Panc1 (cell line): ENCODE results near the gene COL6A3. TPM values are rescaled to one million over a fixed set of nuclear protein-coding genes. Genes with fewer than 3 reads are reported as not detected.

ENCODE experiments used
- ATAC-seq: fragments of 200-7000 bp; cut with Tn5 transposase; 2 replicates; pipeline ENCODE4 v1.9.1; 2020; ENCODE audit warnings: mild to moderate bottlenecking, moderate library complexity
- BruUV-seq: library from RNA; stranded (reverse); fragments of 400-500 nt; replicated peaks from 2 replicates; lab custom pipeline; 2021; lab: Mats Ljungman, UMichigan
- CTCF ChIA-PET: fragments of 300-600 bp; sonication (Branson Sonifier 250); formaldehyde crosslinking; loops from one replicate; lab custom pipeline; 2022; ENCODE audit warnings: antibody characterized with exemption; lab: Charles Lee
- POLR2A ChIA-PET: fragments of 300-600 bp; sonication (Branson Sonifier 250); formaldehyde crosslinking; loops from one replicate; lab custom pipeline; 2022; ENCODE audit warnings: antibody characterized with exemption; lab: Charles Lee
- DNase-seq: peaks from one replicate; pipeline ENCODE4 v3.0.0-alpha.2; 2010; ENCODE audit warnings: low read depth, low spot score
- H3K27ac ChIP-seq: 2 replicates; pipeline ENCODE4 v1.5.1; 2011; ENCODE audit warnings: mild to moderate bottlenecking, low read length, inconsistent platforms
- H3K27me3 ChIP-seq: fragments of 200-500 bp; sonication (Bioruptor generic); 2 replicates; pipeline ENCODE4 v1.6.0; 2014; ENCODE audit warnings: low read length, inconsistent platforms; ENCODE audit not compliant: control insufficient read depth, insufficient read depth
- H3K36me3 ChIP-seq: fragments of 200-500 bp; sonication (Bioruptor generic); 2 replicates; pipeline ENCODE4 v1.5.1; 2014; ENCODE audit warnings: inconsistent platforms, mild to moderate bottlenecking, low read length, moderate library complexity; ENCODE audit not compliant: control insufficient read depth, insufficient read depth
- H3K4me1 ChIP-seq: 2 replicates; pipeline ENCODE4 v1.5.1; 2011; ENCODE audit warnings: inconsistent platforms, mild to moderate bottlenecking, low read length, moderate library complexity; ENCODE audit not compliant: control insufficient read depth, insufficient read depth
- H3K4me3 ChIP-seq, 2 experiments: 2 replicates each; pipeline ENCODE4 v1.5.1; 2011 to 2012; ENCODE audit warnings: low read depth in 2 of 2, low read length in 2 of 2, mild to moderate bottlenecking in 2 of 2, inconsistent platforms in 1 of 2, moderate library complexity in 1 of 2
- H3K9me3 ChIP-seq: fragments of 200-500 bp; sonication (Bioruptor generic); 2 replicates; pipeline ENCODE4 v1.5.1; 2014; ENCODE audit warnings: low read depth, mild to moderate bottlenecking, inconsistent platforms, low read length, moderate library complexity; ENCODE audit not compliant: control insufficient read depth, insufficient read depth
- POLR2AphosphoS5 ChIP-seq: IDR thresholded peaks from 2 replicates; pipeline ENCODE4 v1.6.1; 2012; ENCODE audit warnings: mild to moderate bottlenecking, low read depth, low read length, moderate library complexity
- REST ChIP-seq, 2 experiments: IDR thresholded peaks; 2 replicates each; pipeline ENCODE4 v1.6.1; 2011 to 2012; ENCODE audit warnings: low read depth in 2 of 2, control low read depth in 1 of 2, low read length in 1 of 2, mild to moderate bottlenecking in 1 of 2, moderate library complexity in 1 of 2; ENCODE audit not compliant: insufficient read depth in 1 of 2
- SIN3A ChIP-seq: IDR thresholded peaks from 2 replicates; pipeline ENCODE4 v1.6.1; 2012; ENCODE audit warnings: low read depth, mild to moderate bottlenecking, low read length, moderate library complexity, borderline replicate concordance; ENCODE audit not compliant: insufficient read depth
- TCF7L2 ChIP-seq: IDR thresholded peaks from 2 replicates; pipeline ENCODE4 v1.6.1; 2011; ENCODE audit warnings: mild to moderate bottlenecking, low read depth, low read length, inconsistent platforms
- in situ Hi-C: cut with HindIII; loops from 2 replicates; pipeline ENCODE4 v1.10.0; 2016; ENCODE audit warnings: low sequenced_read_pairs, low pct_unique_long_range_greater_than_20kb
- intact Hi-C: fragments of 100-400 bp; cut with micrococcal nuclease; formaldehyde crosslinking; loops from one replicate; pipeline ENCODE4 v1.10.0; 2022; ENCODE audit not compliant: unreplicated experiment
- total RNA-seq: library from RNA; stranded (reverse); gene quantifications from one replicate; pipeline ENCODE4 v1.2.1, GENCODE V29; 2021; ENCODE audit not compliant: unreplicated experiment
- TF ChIP-seq, protein P1 (sequence below): fragments of 450-650 bp; IDR thresholded peaks from 2 replicates; pipeline ENCODE4 v1.5.1; 2017; ENCODE audit warnings: mild to moderate bottlenecking

The COL6A3 gene
- total RNA-seq, 1 experiment from 2014 or later, result 0.69 TPM

GRCh38 chr2:237427769-237428506 is 14.0 kb upstream of the COL6A3 start:
- ChIA-PET CTCF (no interaction called here), POLR2A (no interaction called here)
- no peaks in the 10 kb centered on the region for H3K27me3 ChIP-seq
- in situ Hi-C loops (no loop called here), intact Hi-C loops (no loop called here)
- H3K36me3 ChIP-seq, result no peaks in the 10 kb centered on the region
- no peak overlapping the region for H3K4me3 ChIP-seq
- H3K9me3 ChIP-seq, result no peaks in the 10 kb centered on the region
- TF ChIP-seq REST (IDR thresholded peaks at IDR 0.05; ENCODE audit: insufficient read depth in 1 of 2, low read depth in 2 of 2, low read length in 1 of 2) (no peak), TCF7L2 (no peak), SIN3A (no peak), POLR2AphosphoS5 (no peak)
- TF ChIP-seq, protein P1, sequence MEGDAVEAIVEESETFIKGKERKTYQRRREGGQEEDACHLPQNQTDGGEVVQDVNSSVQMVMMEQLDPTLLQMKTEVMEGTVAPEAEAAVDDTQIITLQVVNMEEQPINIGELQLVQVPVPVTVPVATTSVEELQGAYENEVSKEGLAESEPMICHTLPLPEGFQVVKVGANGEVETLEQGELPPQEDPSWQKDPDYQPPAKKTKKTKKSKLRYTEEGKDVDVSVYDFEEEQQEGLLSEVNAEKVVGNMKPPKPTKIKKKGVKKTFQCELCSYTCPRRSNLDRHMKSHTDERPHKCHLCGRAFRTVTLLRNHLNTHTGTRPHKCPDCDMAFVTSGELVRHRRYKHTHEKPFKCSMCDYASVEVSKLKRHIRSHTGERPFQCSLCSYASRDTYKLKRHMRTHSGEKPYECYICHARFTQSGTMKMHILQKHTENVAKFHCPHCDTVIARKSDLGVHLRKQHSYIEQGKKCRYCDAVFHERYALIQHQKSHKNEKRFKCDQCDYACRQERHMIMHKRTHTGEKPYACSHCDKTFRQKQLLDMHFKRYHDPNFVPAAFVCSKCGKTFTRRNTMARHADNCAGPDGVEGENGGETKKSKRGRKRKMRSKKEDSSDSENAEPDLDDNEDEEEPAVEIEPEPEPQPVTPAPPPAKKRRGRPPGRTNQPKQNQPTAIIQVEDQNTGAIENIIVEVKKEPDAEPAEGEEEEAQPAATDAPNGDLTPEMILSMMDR, result no peak
- H3K4me1 ChIP-seq, result peaks cover 12% of the 10 kb centered on the region; the same call in 1 of the 2 replicates
- no peak overlapping the region for H3K27ac ChIP-seq
- DNase-seq, result no peak
- no peak for ATAC-seq
- BruUV-seq, result no TSS peak

- intact Hi-C loops, result no loop called here
- POLR2A ChIA-PET, result no interaction called here
- H3K36me3 ChIP-seq, result no peaks in the 10 kb centered on the region
- CTCF ChIA-PET, result no interaction called here
- TF ChIP-seq TCF7L2, result no peak
- no peak for TF ChIP-seq REST (IDR thresholded peaks at IDR 0.05; ENCODE audit: insufficient read depth in 1 of 2, low read depth in 2 of 2, low read length in 1 of 2)
- no peak for TF ChIP-seq SIN3A
- TF ChIP-seq, protein P1, result no peak
- TF ChIP-seq POLR2AphosphoS5, result no peak
- no peaks in the 10 kb centered on the region for H3K4me1 ChIP-seq
- no peak overlapping the region for H3K4me3 ChIP-seq
- DNase-seq (no peak), ATAC-seq (no peak)
- H3K27ac ChIP-seq, result no peak overlapping the region
- in situ Hi-C loops, result no loop called here
- BruUV-seq, result no TSS peak
- H3K9me3 ChIP-seq, result no peaks in the 10 kb centered on the region
- no peaks in the 10 kb centered on the region for H3K27me3 ChIP-seq
These were observed 12.6 kb upstream of the COL6A3 start for GRCh38 chr2:237426517-237426916.
